ENCODE data around the gene KLHL34.

DNA sequence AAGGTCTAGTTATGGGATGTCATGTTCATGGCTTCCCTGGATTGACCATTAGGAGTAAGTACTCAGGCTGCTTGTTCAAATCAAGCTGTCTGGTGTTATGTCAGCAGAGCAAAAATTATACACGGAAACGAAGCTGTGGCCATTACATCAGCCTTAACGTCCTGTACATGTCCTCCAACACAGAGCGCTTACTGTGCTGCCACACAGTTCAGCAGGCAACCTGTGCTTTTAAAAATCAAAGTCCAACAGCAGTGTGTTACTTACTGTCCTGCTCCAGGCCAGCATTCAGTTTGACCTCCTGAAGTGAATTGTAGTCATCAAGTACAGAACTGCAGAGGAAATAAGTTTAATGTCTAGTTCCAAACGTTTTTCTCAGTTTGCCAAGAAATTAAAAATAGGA, 46.0 kb downstream of the KLHL34 start:
- TF ChIP-seq, protein P1, sequence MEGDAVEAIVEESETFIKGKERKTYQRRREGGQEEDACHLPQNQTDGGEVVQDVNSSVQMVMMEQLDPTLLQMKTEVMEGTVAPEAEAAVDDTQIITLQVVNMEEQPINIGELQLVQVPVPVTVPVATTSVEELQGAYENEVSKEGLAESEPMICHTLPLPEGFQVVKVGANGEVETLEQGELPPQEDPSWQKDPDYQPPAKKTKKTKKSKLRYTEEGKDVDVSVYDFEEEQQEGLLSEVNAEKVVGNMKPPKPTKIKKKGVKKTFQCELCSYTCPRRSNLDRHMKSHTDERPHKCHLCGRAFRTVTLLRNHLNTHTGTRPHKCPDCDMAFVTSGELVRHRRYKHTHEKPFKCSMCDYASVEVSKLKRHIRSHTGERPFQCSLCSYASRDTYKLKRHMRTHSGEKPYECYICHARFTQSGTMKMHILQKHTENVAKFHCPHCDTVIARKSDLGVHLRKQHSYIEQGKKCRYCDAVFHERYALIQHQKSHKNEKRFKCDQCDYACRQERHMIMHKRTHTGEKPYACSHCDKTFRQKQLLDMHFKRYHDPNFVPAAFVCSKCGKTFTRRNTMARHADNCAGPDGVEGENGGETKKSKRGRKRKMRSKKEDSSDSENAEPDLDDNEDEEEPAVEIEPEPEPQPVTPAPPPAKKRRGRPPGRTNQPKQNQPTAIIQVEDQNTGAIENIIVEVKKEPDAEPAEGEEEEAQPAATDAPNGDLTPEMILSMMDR (IDR thresholded peaks at IDR 0.05; ENCODE audit: poor library complexity) = no peak
- TF ChIP-seq EZH2 (IDR thresholded peaks at IDR 0.05; ENCODE audit: borderline replicate concordance) (no peak), EZH2phosphoT487 (IDR thresholded peaks at IDR 0.05; ENCODE audit: low read depth, severe bottlenecking, unreplicated experiment) (no peak)

Data from hepatocyte (in vitro differentiated cells).